ENCODE measurements around the gene STARD3.

Gene STARD3

GRCh38 chr17:39672522-39673334 is 35.8 kb downstream of the STARD3 start:
- no peak for DNase-seq (ENCODE audit: low read depth)

- no peak for DNase-seq (ENCODE audit: low read depth)
These were observed 36.6 kb downstream of the STARD3 start for GRCh38 chr17:39673335-39674081.

DNA sequence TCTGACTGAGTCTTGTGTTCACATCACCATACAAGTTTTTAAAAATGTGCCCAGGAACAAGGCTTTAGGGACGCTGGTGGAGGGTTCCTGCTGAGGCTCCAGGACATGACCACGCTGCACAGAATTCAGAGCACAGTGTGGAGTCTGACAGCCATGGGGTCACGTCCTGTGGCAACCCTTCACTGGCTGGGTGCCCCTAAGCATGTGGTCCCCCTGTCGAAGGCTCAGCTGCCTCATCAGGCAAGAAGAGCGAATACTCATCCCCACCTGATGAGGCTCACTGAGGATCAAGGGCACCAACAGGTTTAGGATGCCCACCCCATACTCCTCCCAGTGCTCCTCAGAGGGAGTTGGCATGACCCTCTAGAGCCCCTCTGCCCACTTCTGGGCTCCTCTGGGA is 37.2 kb downstream of the STARD3 start:
- no peak for DNase-seq (ENCODE audit: low read depth)

DNA sequence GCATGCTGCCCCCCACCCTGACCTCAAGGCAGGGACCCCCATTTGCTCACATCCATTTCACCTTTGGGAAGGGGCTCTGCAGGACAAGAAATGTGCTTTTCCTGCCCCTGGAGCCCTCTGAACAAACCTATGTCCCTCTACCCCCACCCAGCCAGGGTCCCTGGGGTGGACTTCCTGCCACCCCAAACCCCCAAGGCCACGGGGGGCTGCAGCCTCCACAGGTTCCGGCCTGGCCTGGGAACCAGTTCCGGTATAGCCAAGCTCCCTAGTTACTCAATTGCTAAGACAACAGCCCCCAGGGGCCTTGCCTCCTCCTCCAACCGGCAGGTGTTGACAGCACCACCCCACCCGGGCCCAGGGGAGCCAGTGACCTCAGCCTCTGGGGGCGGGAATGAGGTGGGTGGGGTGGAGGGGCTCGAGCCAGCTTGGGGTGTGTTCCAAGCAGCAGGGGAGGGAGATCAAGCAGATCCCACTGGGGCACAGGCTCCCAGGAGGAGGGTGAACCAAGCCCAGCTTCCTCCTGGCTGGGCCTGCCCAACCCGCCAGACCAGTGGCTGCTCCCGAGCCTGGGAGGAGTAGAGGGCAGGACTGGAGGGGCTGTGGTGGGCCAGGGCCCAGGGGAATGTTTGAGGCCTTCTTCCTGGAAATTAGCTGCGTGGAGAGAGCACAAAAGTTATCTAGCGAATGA is 37.9 kb downstream of the STARD3 start:
- no peak for DNase-seq (ENCODE audit: low read depth)

DNA sequence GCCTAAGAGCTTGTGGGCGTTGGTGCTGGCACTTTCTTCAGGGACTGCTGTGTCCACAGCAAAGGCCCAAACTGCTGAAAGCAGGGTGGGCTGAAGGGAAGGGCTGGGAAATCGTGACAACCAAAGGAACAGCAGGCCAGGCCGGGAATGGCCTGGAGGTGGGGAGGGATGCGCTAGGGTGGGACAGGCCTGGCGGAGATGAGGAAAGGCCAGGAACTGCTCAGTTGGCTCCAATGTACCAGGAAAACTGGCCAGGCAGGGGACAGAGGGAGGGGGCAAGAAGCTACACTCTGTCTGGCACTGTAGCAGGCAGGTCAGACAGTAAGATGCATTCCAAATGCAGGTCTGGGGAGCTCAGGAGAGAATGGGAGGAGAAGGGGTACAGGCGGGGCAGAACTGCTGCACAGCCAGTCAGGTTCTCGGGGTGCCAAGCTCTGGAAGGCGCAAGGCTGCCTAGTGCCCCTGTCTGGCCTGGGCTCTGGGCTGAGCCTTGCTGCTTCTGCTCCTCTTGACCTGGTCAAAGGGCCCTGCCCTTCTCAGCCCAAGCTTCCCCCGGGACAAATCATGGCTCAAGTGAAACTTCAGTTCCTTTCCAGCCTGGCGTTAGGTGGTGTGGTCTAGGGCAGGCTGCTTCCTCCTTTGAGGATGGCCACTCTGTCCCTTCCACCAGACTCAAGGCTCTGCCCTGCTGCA is 38.6 kb downstream of the STARD3 start:
- no peak for DNase-seq (ENCODE audit: low read depth)

- DNase-seq (ENCODE audit: low read depth) = no peak
These were observed 39.4 kb downstream of the STARD3 start for GRCh38 chr17:39676198-39676819.

- no peak for DNase-seq (ENCODE audit: low read depth)
These were observed 40.1 kb downstream of the STARD3 start for GRCh38 chr17:39677072-39677471.

DNA sequence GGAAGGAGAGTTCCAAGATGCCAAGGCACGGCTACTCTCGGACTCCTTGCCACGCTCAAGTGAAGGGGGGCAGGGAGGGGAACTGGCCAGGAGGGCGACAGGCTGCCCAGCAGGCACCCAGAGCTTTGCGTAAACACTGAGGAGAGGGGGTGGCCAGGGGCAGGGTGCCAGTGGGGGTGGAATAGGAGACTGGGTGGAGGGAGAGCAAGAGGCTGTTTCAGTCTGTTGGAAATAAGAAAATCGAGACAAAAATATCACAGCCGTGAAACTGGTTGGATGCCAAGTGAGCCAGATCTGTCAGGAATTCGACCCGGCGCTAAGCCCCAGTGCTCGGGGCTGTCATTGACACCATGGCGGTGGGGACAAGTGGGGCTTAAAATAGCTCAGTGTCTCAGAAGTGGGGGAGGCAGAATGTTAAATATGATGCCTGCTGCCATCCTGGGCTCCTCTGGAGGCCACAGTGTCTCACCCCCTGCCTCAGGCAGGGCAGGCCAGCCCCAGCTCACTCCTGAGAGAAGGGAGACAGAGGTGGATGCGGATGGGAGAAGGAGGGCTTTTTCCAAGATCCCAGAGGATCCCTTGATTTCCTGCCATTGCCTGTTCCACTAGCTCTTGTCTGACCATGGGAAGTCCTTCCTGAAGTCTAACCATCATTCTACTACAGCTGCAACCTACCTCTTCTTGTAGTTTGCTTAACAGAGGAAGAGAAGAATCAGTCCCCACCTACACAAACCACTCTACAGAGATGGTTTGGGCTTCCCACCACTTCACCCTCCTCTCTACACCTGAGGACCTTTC is 40.8 kb downstream of the STARD3 start:
- no peak for DNase-seq (ENCODE audit: low read depth)

DNA sequence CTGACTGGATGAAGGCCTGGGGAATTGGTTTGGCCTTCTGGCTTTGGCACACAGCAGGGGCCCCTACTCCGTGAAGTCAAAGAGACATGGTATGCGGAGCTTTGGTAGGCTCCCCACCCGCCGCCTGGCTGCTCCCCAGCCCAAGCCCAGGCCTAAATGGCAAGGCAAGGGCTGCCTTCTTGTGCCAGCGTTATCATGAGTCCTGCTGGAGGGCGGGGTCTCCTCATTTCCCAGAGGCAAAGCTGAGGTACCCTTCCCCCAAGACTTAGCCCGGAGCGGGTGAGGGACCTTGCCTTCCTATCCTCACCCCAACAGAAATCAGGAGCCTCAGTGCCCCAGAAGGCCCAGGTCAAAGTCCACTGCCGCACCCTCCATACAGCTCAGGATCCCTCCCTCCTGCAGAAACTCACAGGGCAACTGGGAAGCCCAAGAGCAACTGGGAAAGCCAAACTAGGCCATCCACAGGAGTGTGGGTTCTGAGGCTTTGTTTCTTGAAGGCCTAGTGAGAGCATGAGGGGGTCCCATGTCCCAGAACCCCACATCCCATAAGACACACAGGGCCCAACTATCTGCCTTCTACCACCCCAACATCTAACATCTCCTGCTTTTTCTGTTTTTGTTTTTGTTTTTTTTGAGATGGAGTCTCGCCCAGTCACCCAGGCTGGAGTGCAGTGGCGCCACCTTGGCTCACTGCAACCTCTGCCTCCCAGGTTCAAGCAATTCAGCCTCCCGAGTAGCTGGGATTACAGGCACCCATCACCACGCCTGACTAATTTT is 41.6 kb downstream of the STARD3 start:
- DNase-seq (ENCODE audit: low read depth) = no peak

GRCh38 chr17:39679521-39680192 is 42.7 kb downstream of the STARD3 start:
- no peak for DNase-seq (ENCODE audit: low read depth)

- DNase-seq (ENCODE audit: low read depth) = no peak
These were observed 46.5 kb downstream of the STARD3 start for GRCh38 chr17:39683295-39683939.

GRCh38 chr17:39684369-39685192 is 47.6 kb downstream of the STARD3 start:
- DNase-seq (ENCODE audit: low read depth) = no peak

GRCh38 chr17:39687101-39687545 is 50.2 kb downstream of the STARD3 start:
- no peak for DNase-seq (ENCODE audit: low read depth)

DNA sequence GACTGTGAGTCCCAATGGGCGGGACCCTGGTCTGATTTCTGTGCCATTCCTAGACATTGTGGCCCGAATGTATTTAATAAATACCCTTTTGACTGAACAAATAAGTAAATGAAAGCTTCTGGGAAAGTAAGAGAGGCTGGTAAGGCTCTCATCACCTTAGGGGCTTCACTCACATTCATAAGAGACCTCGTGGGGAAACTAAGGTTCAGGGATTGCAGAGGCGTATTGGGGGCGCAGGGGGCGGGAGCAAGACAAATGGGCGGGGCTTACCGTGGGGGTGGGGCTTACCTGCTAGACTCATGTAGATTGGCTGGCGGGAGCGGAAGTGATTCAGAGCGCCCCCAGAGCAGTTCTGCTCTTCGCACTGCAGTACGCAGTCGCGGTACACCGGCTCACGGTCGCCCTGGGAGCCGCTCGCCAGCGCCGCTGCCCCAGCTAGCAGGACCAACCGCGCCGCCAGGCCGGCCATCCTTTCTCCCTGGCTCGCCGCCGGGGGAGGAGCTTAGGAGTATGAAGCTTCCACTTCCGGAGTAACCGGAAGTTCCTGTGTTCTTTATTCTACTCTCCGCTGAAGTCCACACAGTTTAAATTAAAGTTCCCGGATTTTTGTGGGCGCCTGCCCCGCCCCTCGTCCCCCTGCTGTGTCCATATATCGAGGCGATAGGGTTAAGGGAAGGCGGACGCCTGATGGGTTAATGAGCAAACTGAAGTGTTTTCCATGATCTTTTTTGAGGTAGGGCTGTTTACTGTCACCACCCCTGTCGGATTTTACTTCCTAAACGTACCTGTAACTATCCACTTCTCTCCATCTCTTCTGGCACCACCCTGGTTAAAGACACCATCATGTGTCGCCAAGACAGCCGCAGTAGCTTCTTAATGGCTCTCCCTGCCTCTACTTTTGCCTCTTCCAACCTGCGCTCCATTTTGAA is 50.9 kb downstream of the STARD3 start, which contains the start of gene PGAP3:
PGAP3 (minus strand) TSS at position 512 of the 929 bp plus-strand sequence; CDS start at position 469, 43 bp downstream.
- peak; percentile 82 for DNase-seq (ENCODE audit: low read depth)

DNA sequence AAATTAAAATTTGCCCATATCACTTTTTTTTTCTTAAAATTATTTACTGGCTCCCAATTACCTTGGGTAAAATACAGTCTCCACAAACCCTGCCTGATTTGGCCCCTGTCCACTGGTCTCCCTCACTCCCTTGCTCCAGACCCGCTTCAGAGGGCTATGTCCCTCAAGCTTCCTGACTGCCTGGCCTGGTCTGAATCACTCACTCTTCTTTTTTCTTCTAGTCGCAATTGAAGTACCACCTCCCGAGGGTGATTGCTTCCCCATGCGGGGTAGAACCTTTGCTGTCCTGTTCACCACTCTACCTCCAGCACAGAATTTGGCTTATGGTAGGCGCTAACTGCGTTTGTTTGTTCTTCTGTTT is 51.5 kb downstream of the STARD3 start:
- DNase-seq (ENCODE audit: low read depth) = no peak

DNA sequence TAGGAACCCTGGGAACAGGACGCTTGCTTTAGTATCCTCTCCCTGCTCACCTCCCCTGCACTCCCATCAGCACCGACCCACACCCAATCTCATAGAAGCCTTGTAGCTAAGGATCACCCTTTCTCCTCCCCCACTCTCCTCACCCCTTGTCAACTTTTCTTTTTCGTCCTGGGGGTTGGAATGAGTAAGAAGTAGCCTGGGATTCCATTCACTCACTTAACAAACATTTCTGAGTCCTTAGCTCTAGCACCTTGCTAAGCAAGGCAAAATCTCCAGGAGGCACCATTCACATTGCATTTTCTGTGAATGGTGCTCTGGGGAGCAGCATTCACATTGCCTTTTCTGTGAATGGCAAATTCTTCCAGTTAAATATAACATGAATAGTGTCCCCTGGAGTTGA is 52.0 kb downstream of the STARD3 start:
- no peak for DNase-seq (ENCODE audit: low read depth)

DNA sequence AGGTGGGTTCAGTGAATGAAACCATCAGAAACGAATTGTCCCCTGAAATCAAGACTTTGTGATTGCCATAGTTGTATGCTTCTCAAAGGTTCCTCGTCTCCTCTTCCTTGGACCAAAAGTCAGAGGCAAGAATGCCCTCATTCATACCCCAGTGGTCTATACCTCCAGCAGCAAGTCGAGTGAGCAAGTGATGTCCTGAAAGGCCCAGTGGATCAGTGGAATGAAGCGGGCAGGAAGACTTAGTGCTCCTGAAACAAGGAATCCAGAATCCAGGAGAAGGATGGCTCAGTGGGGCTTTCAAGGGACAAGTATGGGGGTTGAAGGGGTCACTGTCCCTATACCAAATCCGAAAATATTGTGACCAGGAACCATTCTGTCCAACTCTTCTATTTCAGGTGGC is 57.6 kb downstream of the STARD3 start:
- DNase-seq (ENCODE audit: low read depth) = no peak

All from stromal cell of bone marrow (primary cell).